ENCODE results near the gene NUP107.

Gene NUP107

DNA sequence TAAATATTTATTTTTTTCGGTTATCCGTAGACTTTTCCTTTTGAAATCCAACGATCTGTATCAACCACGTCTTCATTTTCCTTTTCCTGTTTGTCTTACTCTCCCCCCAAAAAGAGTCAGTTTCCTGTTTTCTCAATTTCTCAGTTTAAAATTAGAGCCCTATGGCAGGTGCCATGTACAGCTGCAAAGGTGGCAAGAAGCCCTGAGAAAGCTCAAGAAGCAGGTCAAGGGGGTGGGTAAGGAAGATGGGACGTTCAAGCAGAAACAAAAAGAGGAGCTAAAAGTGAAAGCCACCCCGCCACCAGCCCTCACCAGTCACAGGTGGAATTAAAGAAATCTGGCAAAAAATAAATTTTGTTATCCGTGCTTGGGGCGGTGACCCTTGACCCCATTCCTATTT, 85.9 kb downstream of the NUP107 start:
- no peak for DNase-seq

DNA sequence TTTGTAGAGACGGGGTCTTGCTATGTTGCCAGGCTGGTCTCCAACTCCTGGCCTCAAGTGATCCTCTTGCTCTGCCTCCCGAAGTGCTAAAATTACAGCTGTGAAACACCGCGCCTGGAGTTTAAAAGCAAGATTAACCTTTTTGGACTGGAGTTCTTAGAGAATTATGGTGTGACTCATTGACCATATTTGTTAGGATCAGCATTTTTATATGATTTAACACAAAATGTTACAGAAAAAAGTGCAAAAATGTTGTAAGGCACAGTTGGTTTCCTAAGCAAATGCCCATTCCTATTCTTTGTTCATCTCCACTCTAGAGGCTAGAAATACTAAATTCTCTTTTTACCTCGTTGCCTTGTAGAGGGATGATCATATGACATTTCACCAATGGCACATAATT, 86.8 kb downstream of the NUP107 start:
- DNase-seq = no peak

DNA sequence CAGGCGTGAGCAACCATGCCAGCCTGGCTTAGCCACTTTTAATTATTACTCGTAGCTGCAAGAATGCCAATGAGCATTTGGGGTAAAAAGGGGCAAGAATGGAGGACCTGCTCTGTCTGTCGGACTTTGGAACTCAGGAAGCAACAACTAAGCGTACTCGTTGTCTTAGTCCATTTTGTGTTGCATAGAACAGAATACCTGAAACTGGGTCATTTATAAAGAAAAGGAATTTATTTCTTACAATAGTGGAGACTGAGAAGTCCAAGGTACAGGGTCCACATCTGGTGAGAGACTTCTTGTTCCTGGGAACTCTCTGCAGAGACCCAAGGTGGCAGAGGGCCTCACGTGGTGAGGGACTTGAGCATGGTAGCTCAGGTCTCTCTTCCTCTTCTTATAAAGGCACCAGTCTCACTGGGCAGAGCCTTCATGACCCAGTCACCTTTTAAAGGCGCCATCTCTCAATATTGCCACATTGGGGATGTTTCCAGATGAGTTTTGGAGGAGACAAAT, 88.4 kb downstream of the NUP107 start:
- DNase-seq = no peak

DNA sequence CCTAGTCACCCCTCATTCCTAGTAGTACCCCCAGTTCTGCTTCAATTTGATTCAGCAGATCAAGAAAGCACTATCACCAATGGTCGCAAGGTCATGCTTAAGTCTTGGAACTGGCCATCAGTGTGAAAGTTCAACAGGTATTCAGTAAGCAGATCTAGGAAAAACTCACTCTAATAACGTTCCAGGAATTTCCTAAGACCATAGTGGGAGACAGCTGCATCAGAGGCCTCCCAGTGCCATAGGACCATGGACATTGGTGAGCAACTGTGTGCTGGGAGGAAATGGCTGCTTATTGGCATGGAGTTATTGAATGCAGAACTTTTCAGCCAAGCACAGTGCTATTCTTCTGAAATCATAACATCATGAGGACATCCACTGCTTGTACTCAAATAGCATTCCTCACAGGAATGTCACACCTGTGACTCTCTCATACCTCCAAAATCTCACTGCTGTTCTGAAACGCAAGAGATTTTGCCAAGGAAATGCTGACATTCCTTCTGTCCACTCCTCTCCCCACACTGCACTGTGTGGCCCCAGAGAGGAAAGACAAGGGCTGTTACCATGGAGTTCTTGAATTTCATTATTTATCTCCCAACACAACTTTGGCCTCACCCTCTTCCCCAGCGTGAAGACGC, 90.3 kb downstream of the NUP107 start:
- DNase-seq = no peak

DNA sequence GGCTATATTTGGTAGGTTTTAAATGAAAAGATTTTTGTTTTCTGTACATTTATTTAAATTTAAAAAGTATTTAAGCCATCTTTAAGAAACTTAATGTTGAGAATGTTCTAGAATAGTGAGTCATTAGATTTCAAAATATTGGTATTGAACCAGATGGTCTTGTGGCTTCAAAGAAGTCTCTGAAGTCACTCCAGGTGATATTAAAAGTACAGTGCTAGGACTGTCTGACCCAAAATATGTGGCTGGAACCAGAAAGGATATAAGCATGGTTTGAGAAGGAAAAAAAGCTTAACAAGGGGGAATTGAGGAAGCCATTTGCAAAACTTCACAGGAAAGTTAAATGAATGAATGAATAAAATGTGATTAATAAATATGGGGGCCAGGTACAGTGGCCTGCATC, 92.5 kb downstream of the NUP107 start:
- DNase-seq = no peak

DNA sequence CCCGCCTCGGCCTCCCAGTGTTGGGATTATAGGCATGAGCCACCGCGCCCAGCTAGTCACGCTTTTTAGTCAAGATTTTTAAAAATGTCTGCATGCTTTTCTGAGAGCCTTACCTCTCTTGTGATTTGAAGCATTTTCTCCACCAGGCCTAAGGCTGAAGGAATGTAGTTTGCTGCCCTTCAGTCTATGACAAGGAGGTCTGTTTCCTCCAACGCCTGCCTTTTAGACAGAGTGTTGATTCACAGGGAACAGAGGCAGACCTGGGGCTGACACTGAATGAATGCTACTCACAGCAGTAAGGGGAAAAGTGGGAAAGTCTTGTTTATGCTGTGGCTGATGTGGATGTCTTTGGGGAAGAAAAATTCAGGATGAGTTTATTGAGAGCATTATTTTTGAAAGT, 94.0 kb downstream of the NUP107 start:
- DNase-seq = peak in 1 of 51 donors; percentile 9

DNA sequence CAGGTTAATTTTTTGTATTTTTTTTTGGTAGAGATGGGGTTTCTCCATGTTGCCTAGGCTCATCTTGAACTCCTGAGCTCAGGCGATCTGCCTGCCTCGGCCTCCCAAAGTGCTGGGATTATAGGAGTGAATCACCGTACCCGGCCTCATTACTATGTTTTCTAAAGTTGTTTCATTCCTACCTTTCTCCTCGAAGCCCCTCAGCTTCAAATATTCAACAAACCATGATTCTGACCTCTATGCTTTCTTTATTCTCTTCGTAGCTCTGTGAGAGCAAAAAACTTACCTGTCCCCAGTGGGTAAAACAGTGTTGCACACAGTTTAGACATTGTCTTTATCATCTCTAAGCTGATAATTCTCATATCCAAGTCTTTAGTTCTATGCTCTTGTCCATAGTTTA, 95.0 kb downstream of the NUP107 start:
- no peak for DNase-seq

DNA sequence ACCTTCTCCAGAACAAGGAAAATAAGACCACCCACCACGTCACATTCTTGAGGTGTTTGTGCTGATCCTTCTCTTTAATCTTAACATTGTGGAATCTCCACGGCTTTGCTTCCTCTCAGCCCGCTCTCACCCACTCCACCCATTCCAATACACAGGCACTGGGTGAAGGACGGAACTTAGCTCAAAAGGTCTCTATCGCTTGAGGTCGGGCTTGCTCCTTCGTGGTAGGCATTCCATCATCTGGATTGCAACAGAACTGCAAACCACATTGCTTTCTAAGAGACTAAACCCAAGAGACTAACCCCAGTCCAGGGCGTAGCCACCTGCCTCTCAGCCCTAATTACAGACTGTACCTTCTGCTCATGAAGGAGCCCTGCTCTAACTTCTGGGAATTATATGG, 97.2 kb downstream of the NUP107 start:
- DNase-seq = no peak

DNA sequence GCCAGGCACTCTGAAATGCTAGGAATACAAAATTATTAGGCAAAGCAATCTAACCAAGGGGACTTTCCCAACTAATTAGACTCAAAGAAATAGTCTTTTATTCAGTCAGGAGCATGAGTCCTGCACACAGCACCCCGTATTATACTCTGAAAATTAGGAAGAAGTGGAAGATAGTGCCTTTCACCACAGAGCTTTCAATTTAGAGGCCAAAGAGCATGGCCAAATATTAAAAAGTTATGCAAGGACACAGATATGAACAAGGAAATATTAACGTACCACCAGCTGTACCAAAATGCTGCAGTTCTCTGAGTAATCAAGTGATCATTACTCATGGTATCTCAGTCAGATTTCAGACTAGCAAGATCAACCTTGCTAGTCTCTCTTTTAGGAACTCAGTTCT, 98.6 kb downstream of the NUP107 start:
- no peak for DNase-seq

DNA sequence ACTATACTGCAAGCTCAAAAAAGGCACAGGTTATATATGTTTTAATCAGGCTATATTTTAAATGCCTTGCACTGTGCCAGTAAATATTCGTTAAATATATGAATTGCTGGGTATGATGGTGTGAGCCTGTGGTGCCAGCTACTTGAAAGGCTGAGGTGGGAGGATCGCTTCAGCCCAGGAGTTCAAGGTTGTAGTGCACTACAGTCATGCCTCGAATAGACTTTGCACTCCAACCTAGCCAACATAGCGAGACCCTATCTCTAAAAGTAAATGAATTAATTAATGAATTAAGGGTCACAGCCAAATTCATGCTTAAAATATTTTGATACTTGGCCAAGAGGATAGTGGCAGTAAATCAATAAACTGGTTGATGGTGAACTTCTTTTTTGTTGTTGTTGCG, 99.0 kb downstream of the NUP107 start:
- DNase-seq = no peak

DNA sequence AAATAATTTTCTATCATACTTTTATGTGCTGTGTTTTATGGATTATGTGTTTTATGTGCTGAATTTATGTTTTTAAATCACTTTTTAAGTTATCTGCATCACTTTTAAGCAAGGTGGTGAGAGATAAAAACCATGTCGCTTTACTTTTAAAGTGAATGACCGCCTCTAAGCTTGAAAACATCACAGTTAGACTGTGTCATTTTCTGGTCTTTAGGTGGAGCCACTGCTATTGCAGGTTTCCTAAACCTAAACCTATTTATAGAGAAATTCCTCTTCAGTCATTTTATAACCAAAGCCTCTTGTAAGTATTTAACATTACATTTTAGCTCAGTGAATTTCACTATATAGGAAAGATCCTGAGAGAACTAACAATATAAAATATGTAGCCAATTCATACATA, 100.2 kb downstream of the NUP107 start:
- no peak for DNase-seq

DNA sequence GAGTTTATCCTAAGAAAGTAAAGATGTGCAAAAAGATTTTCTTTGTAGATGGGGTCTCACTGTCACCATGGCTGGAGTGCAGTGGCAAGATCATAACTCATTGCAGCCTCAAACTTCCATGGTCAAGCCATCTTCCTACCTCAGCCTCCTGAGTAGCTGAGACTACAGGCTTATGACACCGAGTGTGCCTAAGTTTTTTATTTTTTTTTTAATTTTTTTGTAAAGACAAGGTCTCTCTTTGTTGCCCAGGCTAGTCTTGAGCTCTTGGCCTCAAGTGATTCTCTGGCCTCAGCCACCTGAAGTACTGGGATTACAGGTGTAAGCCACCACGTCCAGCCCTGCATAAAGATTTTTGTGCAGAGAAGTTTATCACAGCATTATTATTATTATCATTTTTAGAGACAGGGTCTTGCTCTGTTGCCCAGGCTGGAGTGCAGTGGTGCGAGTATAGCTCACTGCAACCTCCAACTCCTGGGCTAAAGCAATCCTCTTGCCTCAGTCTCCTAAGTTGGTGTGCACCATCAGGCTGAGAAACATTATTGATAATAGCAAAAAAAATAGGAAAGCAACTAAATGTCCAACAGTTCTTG, 101.9 kb downstream of the NUP107 start:
- DNase-seq = no peak

DNA sequence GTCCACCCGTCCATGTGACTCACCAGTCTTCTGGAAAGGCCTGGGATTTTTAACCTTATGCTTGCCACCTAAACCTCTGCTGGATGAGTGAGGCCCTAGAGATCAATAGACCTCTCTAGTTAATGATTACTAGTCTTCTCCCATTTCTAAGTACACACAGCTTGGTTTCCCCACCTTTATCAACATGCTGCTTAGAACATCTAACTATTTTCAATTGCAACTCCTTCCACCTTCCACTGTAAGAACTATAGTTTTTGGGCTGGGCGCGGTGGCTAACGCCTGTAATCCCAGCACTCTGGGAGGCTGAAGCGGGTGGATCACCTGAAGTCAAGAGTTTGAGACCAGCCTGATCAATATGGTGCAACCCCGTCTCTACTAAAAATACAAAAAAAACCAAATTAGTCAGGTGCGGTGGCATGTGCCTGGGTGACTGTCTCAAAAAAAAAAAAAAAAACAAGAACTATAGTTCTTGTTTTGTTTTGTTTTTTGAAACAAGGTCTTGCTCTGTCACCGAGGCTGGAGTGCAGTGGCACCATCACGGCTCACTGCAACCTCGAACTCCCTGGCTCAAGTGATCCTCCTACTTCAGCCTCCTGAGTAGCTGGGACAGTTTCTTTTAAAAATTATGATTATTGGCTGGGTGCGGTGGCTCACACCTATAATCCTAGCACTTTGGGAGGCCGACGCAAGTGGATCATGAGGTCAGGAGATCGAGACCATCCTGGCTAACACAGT, 102.5 kb downstream of the NUP107 start:
- no peak for DNase-seq

DNA sequence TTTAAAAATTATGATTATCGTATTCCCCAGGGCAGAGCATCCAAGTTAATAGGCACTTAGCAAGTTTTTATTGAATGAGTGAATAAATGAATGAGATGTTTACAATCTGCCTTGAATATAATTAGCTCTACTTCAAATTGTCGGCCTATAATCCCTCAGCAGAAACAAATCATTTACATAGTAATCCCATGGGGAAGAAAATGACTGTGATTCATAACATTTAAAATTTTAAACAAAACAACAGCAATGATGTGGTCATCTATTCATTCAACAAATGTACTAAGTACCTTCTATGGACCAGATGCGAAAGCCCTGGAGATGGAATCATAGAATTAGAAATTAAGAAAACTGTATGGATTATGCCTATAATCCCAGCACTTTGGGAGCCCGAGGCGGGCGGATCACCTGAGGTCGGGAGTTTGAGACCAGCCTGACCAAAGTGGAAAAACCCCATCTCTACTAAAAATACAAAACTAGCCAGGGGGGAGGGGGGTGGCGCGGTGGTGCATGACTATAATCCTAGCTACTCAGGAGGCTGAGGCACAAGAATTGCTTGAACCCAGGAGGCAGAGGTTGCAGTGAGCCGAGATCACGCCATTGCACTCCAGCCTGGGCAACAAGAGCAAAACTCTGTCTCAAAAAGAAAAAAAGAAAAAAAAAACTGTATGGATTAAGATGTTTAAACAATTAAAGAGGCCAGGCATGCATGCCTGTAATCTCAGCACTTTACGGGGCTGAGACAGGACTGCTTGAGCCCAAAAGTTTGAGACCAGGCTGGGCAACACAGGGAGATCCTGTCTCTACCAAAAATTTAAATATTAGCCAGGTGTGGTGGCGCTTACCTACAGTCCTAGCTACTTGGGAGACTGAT, 103.5 kb downstream of the NUP107 start:
- no peak for DNase-seq

DNA sequence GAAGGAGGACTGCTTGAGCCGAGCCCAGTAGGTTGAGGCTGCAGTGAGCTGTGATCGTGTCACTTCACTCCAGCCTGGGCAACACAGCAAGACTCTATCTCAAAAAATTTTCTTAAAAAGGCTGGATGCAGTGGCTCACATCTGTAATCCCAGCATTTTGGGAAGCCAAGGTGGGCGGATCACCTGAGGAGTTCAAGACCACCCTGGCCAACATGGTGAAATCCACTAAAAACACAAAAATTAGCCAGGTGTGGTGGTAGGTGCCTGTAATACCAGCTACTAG, 104.1 kb downstream of the NUP107 start:
- DNase-seq = no peak

DNA sequence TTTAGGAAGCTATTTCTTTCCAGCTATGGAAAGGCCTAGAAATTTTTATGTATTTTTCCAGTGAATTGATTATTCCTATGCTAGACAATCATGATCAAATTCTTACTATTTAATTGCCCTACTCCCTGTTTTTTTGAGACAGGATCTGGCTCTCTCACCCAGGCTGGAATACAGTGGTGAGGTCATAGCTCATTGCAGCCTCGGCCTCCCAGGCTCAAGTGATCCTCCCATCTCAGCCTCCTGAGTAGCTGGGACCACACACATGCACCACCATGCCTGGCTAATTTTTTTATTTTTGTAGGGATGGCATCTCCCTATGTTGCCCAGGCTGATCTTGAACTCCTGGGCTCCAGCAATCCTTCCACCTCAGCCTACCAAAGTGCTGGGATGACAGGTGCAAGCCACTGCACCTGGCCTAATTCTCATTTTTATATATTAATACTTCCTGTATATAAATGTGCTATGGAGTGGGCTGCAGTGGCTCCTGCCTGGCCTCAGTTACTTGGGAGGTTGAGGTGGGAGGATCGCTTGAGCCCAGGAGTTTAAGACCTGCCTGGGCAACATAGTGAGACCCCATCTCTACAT, 105.2 kb downstream of the NUP107 start:
- no peak for DNase-seq

DNA sequence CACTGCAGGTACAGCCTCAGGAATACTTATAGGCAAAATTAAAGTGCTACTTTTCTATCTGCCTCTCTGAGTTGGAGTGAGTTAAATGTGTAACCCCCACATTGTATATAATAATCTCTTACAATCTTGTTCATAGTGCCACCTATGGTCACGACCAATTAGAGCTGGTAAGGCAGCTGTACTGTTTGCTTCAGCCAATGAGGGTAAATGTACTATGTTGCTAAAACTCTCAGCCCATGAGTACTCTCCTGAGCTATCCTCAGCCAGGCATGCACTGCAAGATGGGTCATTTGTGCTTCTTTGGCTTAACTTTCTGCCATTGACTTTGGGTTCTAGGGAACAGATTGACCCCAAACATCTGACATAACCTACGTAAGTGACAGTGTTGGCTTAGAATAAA, 106.2 kb downstream of the NUP107 start:
- no peak for DNase-seq

DNA sequence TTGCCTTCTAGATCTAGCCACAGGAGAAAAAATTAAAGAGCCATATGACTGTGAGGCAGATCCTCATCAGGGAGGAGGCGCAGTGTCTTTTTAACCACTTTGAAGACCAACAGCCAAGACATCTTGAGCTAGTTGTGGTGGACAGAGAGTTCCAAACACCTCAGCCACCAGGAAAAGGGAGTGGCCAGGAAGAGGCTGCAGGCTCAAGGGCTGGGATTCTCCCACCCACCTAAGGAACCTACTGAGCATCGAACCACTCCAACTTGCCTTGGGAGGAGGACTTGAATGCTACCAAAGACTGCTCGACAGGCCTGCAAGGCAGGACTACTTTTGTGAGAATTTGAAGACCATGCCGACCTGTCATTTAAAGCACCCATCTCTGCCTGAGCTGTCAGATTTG, 106.7 kb downstream of the NUP107 start:
- DNase-seq = no peak

DNA sequence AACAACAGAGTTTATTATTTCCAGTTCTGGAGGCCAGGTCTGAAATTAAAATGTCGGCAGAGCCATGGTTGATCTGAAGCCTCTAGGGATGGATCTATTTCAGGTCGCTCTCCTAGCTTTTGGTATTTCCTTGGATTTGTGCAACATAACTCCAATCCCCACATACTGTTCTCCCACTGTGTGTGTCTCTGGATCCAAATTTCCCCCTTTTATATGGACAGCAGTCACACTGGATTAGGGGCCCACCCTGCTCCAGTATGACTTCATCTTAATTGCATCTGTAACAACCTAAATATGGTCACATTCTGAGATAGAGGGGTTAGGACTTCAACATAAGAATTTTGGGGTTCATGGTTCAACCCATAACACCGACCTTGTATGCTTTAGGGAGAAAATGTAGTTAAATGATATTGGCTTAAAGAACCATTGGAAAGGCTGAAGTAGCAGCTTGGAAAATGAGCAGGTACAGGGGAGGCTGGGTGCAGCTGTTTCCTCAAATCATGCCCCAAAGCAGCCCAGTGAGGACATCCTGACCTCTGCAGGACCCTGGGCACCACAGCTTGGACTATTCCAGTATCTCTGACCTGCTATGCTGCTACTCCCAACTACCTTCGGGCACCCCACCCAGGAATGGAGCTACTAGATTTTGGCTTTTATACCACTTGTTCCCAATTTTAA, 107.3 kb downstream of the NUP107 start:
- DNase-seq = no peak

DNA sequence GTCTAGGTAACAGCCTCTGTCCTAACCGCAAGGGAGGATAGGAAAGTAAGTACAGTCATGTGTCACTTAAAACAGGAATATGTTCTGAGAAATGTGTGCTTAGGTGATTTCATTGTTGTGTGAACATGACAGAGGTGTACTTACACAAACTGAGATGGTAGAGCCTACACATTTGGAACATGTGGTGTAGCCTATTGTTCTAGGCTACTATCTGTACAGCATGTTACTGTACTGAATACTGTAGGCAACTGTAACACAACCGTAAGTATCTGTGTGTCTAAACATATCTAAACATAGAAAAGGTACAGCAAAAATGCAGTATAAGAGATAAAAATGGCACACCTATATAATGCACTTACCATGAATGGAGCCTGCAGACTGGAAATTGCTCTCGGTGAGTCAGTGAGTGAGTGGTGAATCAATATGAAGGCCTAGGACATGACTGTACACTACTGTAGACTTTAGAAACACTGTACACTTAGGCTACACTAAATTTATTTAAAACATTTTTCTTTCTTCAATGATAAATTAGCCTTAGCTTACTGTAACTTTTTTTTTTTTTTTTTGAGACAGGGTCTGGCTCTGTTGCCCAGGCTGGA, 108.0 kb downstream of the NUP107 start:
- DNase-seq = no peak
